ENCODE data around the gene PRMT7.

The PRMT7 gene

GRCh38 chr16:68319185-68319908, 8.5 kb downstream of the PRMT7 start:
- peak overlapping the region in 1 of 2 donors; percentile 86 for H3K27ac Mint-ChIP-seq

GRCh38 chr16:68324336-68324735, 13.5 kb downstream of the PRMT7 start:
- DNase-seq: no peak
- Mint-ChIP-seq H3K9me3 (no peaks in the 10 kb centered on the region), H3K27me3 (no peaks in the 10 kb centered on the region), H3K27ac (no peak overlapping the region), H3K4me3 (no peak overlapping the region), H3K4me1 (peaks cover 41% of the 10 kb centered on the region)
- no peak for ATAC-seq

More at GRCh38 chr16:68319185-68319908, 8.5 kb downstream of the PRMT7 start:
- ATAC-seq (peak; percentile 100), DNase-seq (peak; percentile 60 to 79)
- Mint-ChIP-seq H3K4me1 (peaks cover 36% of the 10 kb centered on the region), H3K4me3 (peak overlapping the region; percentile 63 to 70), H3K9me3 (no peaks in the 10 kb centered on the region), H3K27me3 (no peaks in the 10 kb centered on the region)

GRCh38 chr16:68324780-68325357, 14.1 kb downstream of the PRMT7 start:
- ATAC-seq: no peak
- H3K4me1 Mint-ChIP-seq: peaks cover 36% of the 10 kb centered on the region
- peak overlapping the region in 1 of 2 donors; percentile 24 for H3K27ac Mint-ChIP-seq
- no peaks in the 10 kb centered on the region for H3K27me3 Mint-ChIP-seq
- H3K9me3 Mint-ChIP-seq: no peaks in the 10 kb centered on the region
- no peak overlapping the region for H3K4me3 Mint-ChIP-seq
- DNase-seq: no peak

- H3K9me3 Mint-ChIP-seq: no peaks in the 10 kb centered on the region
- no peak overlapping the region for H3K4me3 Mint-ChIP-seq
- no peak overlapping the region for H3K27ac Mint-ChIP-seq
- DNase-seq (peak; percentile 75 to 82), ATAC-seq (peak; percentile 99)
- peaks cover 45% of the 10 kb centered on the region for H3K4me1 Mint-ChIP-seq
- H3K27me3 Mint-ChIP-seq: no peaks in the 10 kb centered on the region
Observed at GRCh38 chr16:68328151-68328859, 17.5 kb downstream of the PRMT7 start.

- no peaks in the 10 kb centered on the region for H3K9me3 Mint-ChIP-seq
- DNase-seq (no peak), ATAC-seq (no peak)
- H3K4me1 Mint-ChIP-seq: peaks cover 42% of the 10 kb centered on the region
- H3K27ac Mint-ChIP-seq: no peak overlapping the region
- H3K27me3 Mint-ChIP-seq: no peaks in the 10 kb centered on the region
- no peak overlapping the region for H3K4me3 Mint-ChIP-seq
Observed at GRCh38 chr16:68328860-68329390, 18.1 kb downstream of the PRMT7 start.

GRCh38 chr16:68331879-68332410, 21.1 kb downstream of the PRMT7 start:
- H3K27me3 Mint-ChIP-seq: no peaks in the 10 kb centered on the region
- peak overlapping the region in 1 of 2 donors; percentile 30 for H3K27ac Mint-ChIP-seq
- no peak overlapping the region for H3K4me3 Mint-ChIP-seq
- ATAC-seq: no peak
- DNase-seq: no peak
- H3K9me3 Mint-ChIP-seq: no peaks in the 10 kb centered on the region
- peaks cover 32% of the 10 kb centered on the region for H3K4me1 Mint-ChIP-seq

GRCh38 chr16:68332411-68333121, 21.7 kb downstream of the PRMT7 start:
- no peak for ATAC-seq
- H3K9me3 Mint-ChIP-seq: no peaks in the 10 kb centered on the region

GRCh38 chr16:68335175-68335574, 24.4 kb downstream of the PRMT7 start:
- Mint-ChIP-seq H3K4me1 (peaks cover 14% of the 10 kb centered on the region), H3K4me3 (no peak overlapping the region), H3K27me3 (no peaks in the 10 kb centered on the region), H3K27ac (no peak overlapping the region), H3K9me3 (no peaks in the 10 kb centered on the region)
- ATAC-seq: no peak
- DNase-seq: no peak

More at GRCh38 chr16:68332411-68333121, 21.7 kb downstream of the PRMT7 start:
- H3K27ac Mint-ChIP-seq: peak overlapping the region; percentile 30 to 57
- no peak overlapping the region for H3K4me3 Mint-ChIP-seq
- peaks cover 26% of the 10 kb centered on the region for H3K4me1 Mint-ChIP-seq
- no peak for DNase-seq
- no peaks in the 10 kb centered on the region for H3K27me3 Mint-ChIP-seq

- Mint-ChIP-seq H3K4me3 (no peak overlapping the region), H3K9me3 (no peaks in the 10 kb centered on the region), H3K4me1 (no peaks in the 10 kb centered on the region), H3K27ac (no peak overlapping the region), H3K27me3 (no peaks in the 10 kb centered on the region)
- DNase-seq (no peak), ATAC-seq (no peak)
Observed at GRCh38 chr16:68338326-68339119, 27.7 kb downstream of the PRMT7 start.

GRCh38 chr16:68339214-68339613, 28.4 kb downstream of the PRMT7 start:
- H3K9me3 Mint-ChIP-seq: no peaks in the 10 kb centered on the region
- no peak for ATAC-seq

GRCh38 chr16:68342620-68343019, 31.8 kb downstream of the PRMT7 start:
- Mint-ChIP-seq H3K4me3 (no peak overlapping the region), H3K4me1 (peaks cover 36% of the 10 kb centered on the region), H3K9me3 (no peaks in the 10 kb centered on the region), H3K27me3 (no peaks in the 10 kb centered on the region), H3K27ac (no peak overlapping the region)
- no peak for DNase-seq
- ATAC-seq: no peak

More at GRCh38 chr16:68339214-68339613, 28.4 kb downstream of the PRMT7 start:
- DNase-seq: no peak
- Mint-ChIP-seq H3K27ac (no peak overlapping the region), H3K4me3 (no peak overlapping the region), H3K27me3 (no peaks in the 10 kb centered on the region), H3K4me1 (peaks cover 2% of the 10 kb centered on the region)

GRCh38 chr16:68343137-68343536, 32.3 kb downstream of the PRMT7 start:
- H3K4me3 Mint-ChIP-seq: no peak overlapping the region
- DNase-seq (no peak), ATAC-seq (no peak)
- no peaks in the 10 kb centered on the region for H3K9me3 Mint-ChIP-seq
- no peaks in the 10 kb centered on the region for H3K27me3 Mint-ChIP-seq
- H3K27ac Mint-ChIP-seq: no peak overlapping the region
- H3K4me1 Mint-ChIP-seq: peaks cover 37% of the 10 kb centered on the region

GRCh38 chr16:68344252-68344651, 33.4 kb downstream of the PRMT7 start:
- H3K4me1 Mint-ChIP-seq: peaks cover 37% of the 10 kb centered on the region
- no peaks in the 10 kb centered on the region for H3K27me3 Mint-ChIP-seq
- H3K9me3 Mint-ChIP-seq: no peaks in the 10 kb centered on the region
- no peak overlapping the region for H3K4me3 Mint-ChIP-seq
- no peak for DNase-seq
- ATAC-seq: no peak
- no peak overlapping the region for H3K27ac Mint-ChIP-seq

- DNase-seq: peak in 1 of 2 donors; percentile 57
- H3K9me3 Mint-ChIP-seq: no peaks in the 10 kb centered on the region
- H3K4me1 Mint-ChIP-seq: peaks cover 37% of the 10 kb centered on the region
- H3K27ac Mint-ChIP-seq: peak overlapping the region in 1 of 2 donors; percentile 24
- no peaks in the 10 kb centered on the region for H3K27me3 Mint-ChIP-seq
- no peak overlapping the region for H3K4me3 Mint-ChIP-seq
- ATAC-seq: peak; percentile 99
Observed at GRCh38 chr16:68345351-68345810, 34.6 kb downstream of the PRMT7 start.

All from stimulated activated naive CD8-positive, alpha-beta T cell treated with anti-CD3 and anti-CD28 coated beads, Interleukin-15, amount 100 ng/mL, for 72 hours (primary cell).